HG02798 (cell line): ENCODE measurements around the gene PROX1.

Source experiments
- ATAC-seq: cut with Tn5 transposase; IDR thresholded peaks from one replicate; pipeline ENCODE4 v1.9.1; 2021; ENCODE audit warnings: mild to moderate bottlenecking; ENCODE audit not compliant: unreplicated experiment, poor library complexity

Gene PROX1

GRCh38 chr1:213979751-213980586 lies 7.8 kb upstream of the PROX1 start:
- ATAC-seq = no peak

- ATAC-seq = no peak
Observed at GRCh38 chr1:213980906-213981305, 6.9 kb upstream of the PROX1 start.

DNA sequence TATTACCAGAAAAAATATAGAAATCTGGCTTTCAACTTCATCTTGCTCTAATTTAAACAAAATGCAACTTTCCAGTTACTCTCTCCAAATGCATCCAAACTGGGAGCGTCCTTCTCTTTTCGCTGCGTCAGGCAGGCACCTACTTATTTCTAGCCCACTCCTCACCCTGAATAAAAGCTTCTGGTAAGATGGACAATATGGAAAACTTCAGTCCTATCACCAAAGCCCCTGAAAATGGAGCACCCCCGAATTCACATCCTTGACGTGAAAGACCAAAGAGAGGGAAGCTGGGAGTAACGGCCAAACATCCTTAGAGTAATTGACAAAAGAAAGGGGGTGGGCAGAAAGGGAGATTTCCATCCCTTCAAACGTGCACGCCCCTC lies 5.5 kb upstream of the PROX1 start:
- ATAC-seq = no peak

DNA sequence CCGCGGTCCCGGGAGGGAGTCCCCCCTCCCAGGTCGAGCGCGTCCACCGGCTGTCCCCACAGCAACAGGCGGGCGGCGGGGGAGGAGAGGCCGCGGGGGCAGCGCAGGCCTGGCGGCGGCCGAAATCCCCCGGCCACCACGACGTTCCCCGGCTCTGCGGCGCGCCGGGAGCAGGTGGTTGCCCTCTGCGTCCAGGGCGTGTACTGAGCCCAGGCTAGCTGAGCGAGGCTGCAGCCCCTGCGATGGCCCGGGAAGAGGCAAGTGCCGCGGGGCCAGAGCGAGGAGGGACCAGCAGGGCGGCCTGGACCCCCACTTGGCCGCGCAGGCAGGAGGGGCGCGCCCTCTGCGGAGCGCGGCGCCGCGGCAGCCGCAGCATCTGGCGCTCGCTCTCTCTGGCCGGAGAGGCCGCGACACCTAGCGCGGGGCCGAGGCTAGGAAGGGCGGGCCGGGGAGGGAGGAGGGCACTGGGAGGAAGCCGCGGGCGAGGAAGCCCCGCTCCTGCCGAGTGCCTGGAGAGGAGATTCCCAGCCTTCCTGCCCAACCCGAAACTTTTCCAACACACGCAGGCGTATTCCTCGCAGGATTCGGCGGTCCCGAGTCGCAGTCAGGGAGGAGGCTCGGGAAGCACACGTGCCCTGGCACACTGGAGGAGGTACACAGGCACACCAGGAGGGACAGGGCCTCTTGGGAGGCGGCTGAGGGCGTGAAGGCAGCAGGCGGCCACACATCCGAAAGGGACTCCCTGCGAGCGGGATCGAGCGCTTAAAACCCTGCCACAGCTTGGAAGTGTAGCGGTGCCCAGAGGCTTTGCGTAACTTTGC lies 4.9 kb upstream of the PROX1 start:
- no peak for ATAC-seq

- ATAC-seq = no peak
Observed at GRCh38 chr1:213983493-213984386, 4.0 kb upstream of the PROX1 start.

- no peak for ATAC-seq
Observed at GRCh38 chr1:213984387-213985208, 3.2 kb upstream of the PROX1 start.

- ATAC-seq = no peak
Observed at GRCh38 chr1:213985209-213986019, 2.4 kb upstream of the PROX1 start.

DNA sequence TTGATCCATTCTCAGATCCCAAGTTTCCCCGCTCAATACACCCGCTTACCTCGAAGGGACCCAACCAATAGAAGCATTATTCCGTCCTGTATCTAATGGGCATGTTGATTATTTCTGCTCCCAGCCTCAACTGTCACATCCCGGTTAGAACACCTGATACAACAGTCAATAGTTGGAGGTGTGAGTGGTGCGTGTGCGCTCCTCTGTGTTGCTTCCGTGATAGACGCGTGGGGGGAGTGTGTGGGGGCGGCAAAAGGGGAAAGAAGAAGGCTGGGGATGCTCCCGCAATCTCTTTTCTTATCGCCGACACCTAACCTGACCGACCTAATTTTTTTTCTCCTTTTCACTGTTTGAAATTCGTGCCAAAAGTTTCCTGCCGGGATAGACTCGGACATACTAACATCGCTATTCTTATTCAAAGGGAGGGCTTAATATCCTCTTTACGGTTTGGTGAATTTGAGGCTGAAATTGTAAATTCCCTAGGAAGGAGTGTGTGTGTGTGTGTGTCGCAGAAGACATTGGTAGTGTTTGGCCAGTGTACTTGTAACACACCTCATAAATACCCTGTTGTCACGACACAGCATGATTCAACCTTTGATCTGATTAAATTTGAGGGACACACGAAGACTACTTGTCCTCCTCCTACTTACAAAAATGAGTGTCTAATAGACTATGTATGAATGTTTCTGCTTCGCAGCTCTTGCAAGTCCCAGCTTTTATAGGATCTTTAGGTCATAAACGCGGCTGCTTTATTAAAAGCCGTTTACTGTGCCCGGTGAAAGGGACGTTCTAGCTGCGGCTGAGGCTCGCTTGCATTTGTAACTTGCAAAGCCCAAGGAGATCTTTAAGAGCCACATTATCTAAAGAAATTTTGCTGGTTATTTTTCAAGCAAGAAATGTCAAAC lies 1.5 kb upstream of the PROX1 start:
- ATAC-seq = no peak

DNA sequence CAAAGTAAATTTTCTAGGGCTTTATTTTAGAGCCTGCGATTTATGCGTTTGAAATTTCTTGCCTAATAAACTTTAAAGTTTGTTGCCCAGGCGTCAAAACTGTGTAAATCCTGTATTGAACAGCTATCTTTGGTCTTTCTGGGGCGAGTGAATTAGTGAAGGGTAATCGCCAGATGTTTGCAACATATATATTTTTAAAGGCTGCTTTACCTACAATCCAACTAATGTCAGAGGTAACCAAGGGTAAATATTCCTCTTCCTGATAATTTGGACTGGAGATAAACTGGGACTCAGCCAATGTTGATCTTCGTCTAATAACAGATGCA lies 885 bp upstream of the PROX1 start:
- no peak for ATAC-seq

GRCh38 chr1:213987422-213987926 lies 299 bp upstream of the PROX1 start:
- ATAC-seq = peak; percentile 60

DNA sequence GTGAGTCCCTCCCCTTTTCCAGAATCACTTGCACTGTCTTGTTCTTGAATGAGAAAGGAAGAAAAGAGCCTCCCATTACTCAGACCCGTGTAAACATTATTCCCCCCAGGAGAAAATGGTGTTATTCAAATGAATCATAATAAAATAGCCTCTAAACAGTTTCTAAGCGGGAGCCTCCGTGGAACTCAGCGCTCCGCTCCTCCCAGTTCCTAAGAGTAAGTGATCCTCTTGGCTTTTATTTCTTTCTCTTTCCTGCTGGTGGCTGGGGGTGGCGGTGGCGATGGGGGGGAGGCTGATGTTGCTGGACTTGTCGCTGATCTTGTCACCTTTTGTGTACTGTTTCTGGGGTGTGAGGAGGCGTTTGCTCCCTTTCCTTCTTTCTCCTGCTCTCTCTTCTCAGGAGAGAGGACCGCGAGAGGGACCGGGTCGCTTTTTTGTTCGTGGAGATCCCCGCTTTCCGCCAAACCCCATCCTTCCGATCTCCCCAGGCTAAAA lies 781 bp downstream of the PROX1 start:
- ATAC-seq = no peak

GRCh38 chr1:213989002-213989855 lies 1.5 kb downstream of the PROX1 start:
- ATAC-seq = no peak

- ATAC-seq = no peak
Observed at GRCh38 chr1:213993929-213994328, 6.2 kb downstream of the PROX1 start.

DNA sequence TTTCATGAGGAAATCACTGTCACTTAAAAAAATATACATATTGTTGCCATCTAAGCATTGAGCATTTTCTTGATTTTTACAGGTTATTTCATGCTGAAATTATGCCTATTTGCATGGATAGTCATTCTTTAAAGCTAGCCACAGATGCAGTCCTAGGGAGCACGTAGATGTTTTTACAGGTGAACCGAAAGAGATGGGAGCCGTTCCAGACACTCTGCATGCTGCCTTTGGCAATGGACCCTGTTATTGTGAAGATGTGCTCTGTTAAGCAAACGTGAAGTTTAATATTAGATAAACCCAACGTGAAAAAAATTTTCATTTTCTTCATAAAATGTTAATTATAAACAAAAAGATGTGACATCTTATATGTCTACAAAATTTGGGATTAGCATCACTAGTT lies 7.1 kb downstream of the PROX1 start:
- no peak for ATAC-seq

GRCh38 chr1:213995603-213996002 lies 7.8 kb downstream of the PROX1 start:
- ATAC-seq = no peak

DNA sequence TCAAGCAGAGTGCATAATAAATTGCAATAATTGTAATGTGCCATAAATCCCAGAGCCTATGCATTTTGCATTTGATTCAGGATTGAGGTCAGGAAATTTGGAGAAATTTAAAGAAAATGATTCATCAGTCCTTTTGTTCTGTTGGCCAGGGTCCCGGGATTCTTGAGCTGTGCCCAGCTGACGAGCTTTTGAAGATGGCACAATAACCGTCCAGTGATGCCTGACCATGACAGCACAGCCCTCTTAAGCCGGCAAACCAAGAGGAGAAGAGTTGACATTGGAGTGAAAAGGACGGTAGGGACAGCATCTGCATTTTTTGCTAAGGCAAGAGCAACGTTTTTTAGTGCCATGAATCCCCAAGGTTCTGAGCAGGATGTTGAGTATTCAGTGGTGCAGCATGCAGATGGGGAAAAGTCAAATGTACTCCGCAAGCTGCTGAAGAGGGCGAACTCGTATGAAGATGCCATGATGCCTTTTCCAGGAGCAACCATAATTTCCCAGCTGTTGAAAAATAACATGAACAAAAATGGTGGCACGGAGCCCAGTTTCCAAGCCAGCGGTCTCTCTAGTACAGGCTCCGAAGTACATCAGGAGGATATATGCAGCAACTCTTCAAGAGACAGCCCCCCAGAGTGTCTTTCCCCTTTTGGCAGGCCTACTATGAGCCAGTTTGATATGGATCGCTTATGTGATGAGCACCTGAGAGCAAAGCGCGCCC lies 8.7 kb downstream of the PROX1 start:
- ATAC-seq = no peak
